SK-N-SH treated with all-trans-retinoic acid at 6 μM for 48 hours (cell line): ENCODE results near the gene SAMSN1.

Experiments
- ATAC-seq: fragments of 200-7000 bp; cut with Tn5 transposase; 3 replicates; pipeline ENCODE4 v1.9.1; 2020; ENCODE audit warnings: mild to moderate bottlenecking, moderate library complexity
- BACH2 ChIP-seq: fragments of 250-450 bp; sonication (Bioruptor Pico); IDR thresholded peaks from 2 replicates; pipeline ENCODE4 v1.9.0; 2021; ENCODE audit warnings: mild to moderate bottlenecking, borderline replicate concordance
- CREB5 ChIP-seq: fragments of 250-450 bp; sonication (Bioruptor Pico); IDR thresholded peaks from 2 replicates; pipeline ENCODE4 v1.5.1; 2020; ENCODE audit warnings: low read depth, mild to moderate bottlenecking, moderate library complexity
- CSDC2 ChIP-seq: fragments of 250-450 bp; sonication (Bioruptor Pico); IDR thresholded peaks from 2 replicates; pipeline ENCODE4 v1.5.0; 2020; ENCODE audit warnings: mild to moderate bottlenecking, moderate library complexity
- ESRRG ChIP-seq: fragments of 250-450 bp; sonication (Bioruptor Pico); IDR thresholded peaks from 2 replicates; pipeline ENCODE4 v1.6.1; 2021; ENCODE audit warnings: mild to moderate bottlenecking
- GLIS3 ChIP-seq: fragments of 250-450 bp; sonication (Bioruptor Pico); IDR thresholded peaks from 2 replicates; pipeline ENCODE4 v1.5.0; 2020; ENCODE audit warnings: mild to moderate bottlenecking, moderate library complexity
- ISL1 ChIP-seq: fragments of 250-450 bp; sonication (Bioruptor Pico); IDR thresholded peaks from 2 replicates; pipeline ENCODE4 v2.1.2; 2022; ENCODE audit warnings: mild to moderate bottlenecking, moderate library complexity
- OSR1 ChIP-seq: fragments of 250-450 bp; sonication (Bioruptor Pico); IDR thresholded peaks from 2 replicates; pipeline ENCODE4 v1.8.0; 2022; ENCODE audit warnings: moderate library complexity, mild to moderate bottlenecking, inconsistent platforms
- RARB ChIP-seq: fragments of 250-450 bp; sonication (Bioruptor Pico); IDR thresholded peaks from 2 replicates; pipeline ENCODE4 v1.8.0; 2021; ENCODE audit warnings: mild to moderate bottlenecking, moderate library complexity
- SNAI2 ChIP-seq: fragments of 250-450 bp; sonication (Bioruptor Pico); IDR thresholded peaks from 2 replicates; pipeline ENCODE4 v1.5.0; 2020; ENCODE audit warnings: mild to moderate bottlenecking, moderate library complexity
- TCF4 ChIP-seq: fragments of 250-450 bp; sonication (Bioruptor Pico); IDR thresholded peaks from 2 replicates; pipeline ENCODE4 v1.8.0; 2021; ENCODE audit warnings: mild to moderate bottlenecking, moderate library complexity, borderline replicate concordance
- TOX ChIP-seq: fragments of 250-450 bp; sonication (Bioruptor Pico); IDR thresholded peaks from 2 replicates; pipeline ENCODE4 v1.8.0; 2021; ENCODE audit warnings: mild to moderate bottlenecking, moderate library complexity, borderline replicate concordance
- TSHZ2 ChIP-seq: fragments of 250-450 bp; sonication (Bioruptor Pico); IDR thresholded peaks from 2 replicates; pipeline ENCODE4 v1.5.0; 2020; ENCODE audit warnings: mild to moderate bottlenecking, moderate library complexity
- ZC3H10 ChIP-seq: fragments of 250-450 bp; sonication (Bioruptor Pico); IDR thresholded peaks from 2 replicates; pipeline ENCODE4 v1.5.1; 2021; ENCODE audit warnings: mild to moderate bottlenecking, moderate library complexity
- ZFP3 ChIP-seq: fragments of 250-450 bp; sonication (Bioruptor Pico); IDR thresholded peaks from 2 replicates; pipeline ENCODE4 v1.5.0; 2020; ENCODE audit warnings: mild to moderate bottlenecking, moderate library complexity
- ZNF565 ChIP-seq: fragments of 450-650 bp; formaldehyde crosslinking; conservative IDR thresholded peaks from 2 replicates; pipeline ENCODE4 v1.5.0; 2020; ENCODE audit warnings: low read depth, mild to moderate bottlenecking, moderate library complexity
- ZNF70 ChIP-seq: fragments of 450-650 bp; formaldehyde crosslinking; IDR thresholded peaks from 2 replicates; pipeline ENCODE4 v1.5.0; 2020; ENCODE audit warnings: mild to moderate bottlenecking, moderate library complexity
- ZNF8 ChIP-seq: fragments of 450-650 bp; formaldehyde crosslinking; IDR thresholded peaks from 2 replicates; pipeline ENCODE4 v1.5.0; 2020; ENCODE audit warnings: mild to moderate bottlenecking, moderate library complexity

SAMSN1 gene

GRCh38 chr21:14456911-14457310, 89.2 kb downstream of the SAMSN1 start:
- no peak for ATAC-seq
- TF ChIP-seq CSDC2 (CRISPR knock-in tag) (no peak), ISL1 (CRISPR knock-in tag) (no peak), BACH2 (CRISPR knock-in tag) (no peak), GLIS3 (CRISPR knock-in tag) (no peak), TCF4 (CRISPR knock-in tag) (no peak), SNAI2 (no peak)
- TF ChIP-seq, all 23 proteins: peak for 0

GRCh38 chr21:14454016-14455009, 91.8 kb downstream of the SAMSN1 start:
- TF ChIP-seq ZC3H10 (CRISPR knock-in tag), result no peak
- no peak for TF ChIP-seq ZNF565 (CRISPR knock-in tag)
- no peak for TF ChIP-seq OSR1 (CRISPR knock-in tag)
- no peak for TF ChIP-seq ZNF8 (CRISPR knock-in tag)
- no peak for TF ChIP-seq ZFP3 (CRISPR knock-in tag)
- TF ChIP-seq SNAI2, result no peak
- no peak for TF ChIP-seq TOX
- TF ChIP-seq CSDC2 (CRISPR knock-in tag), result no peak
- no peak for TF ChIP-seq ESRRG (CRISPR knock-in tag)
- no peak for TF ChIP-seq TCF4 (CRISPR knock-in tag)
- TF ChIP-seq RARB (CRISPR knock-in tag), result no peak
- no peak for TF ChIP-seq CREB5 (CRISPR knock-in tag)
- no peak for TF ChIP-seq TSHZ2 (CRISPR knock-in tag)
- no peak for TF ChIP-seq ZNF70 (CRISPR knock-in tag)
- no peak for TF ChIP-seq BACH2 (CRISPR knock-in tag)
- no peak for TF ChIP-seq GLIS3 (CRISPR knock-in tag)
- TF ChIP-seq ISL1 (CRISPR knock-in tag), result no peak

GRCh38 chr21:14453339-14454015, 92.6 kb downstream of the SAMSN1 start:
- no peak for TF ChIP-seq ZNF8 (CRISPR knock-in tag)
- TF ChIP-seq BACH2 (CRISPR knock-in tag), result no peak
- TF ChIP-seq CREB5 (CRISPR knock-in tag), result no peak
- TF ChIP-seq TSHZ2 (CRISPR knock-in tag), result no peak
- no peak for TF ChIP-seq OSR1 (CRISPR knock-in tag)
- ATAC-seq, result no peak

More at GRCh38 chr21:14454016-14455009, 91.8 kb downstream of the SAMSN1 start:
- ATAC-seq, result no peak
